OCI-LY1 (cell line): ENCODE results near the gene CLDN9.

ENCODE experiments used
- H2AFZ ChIP-seq: fragments of 200-600 bp; sonication (generic), shearing (Covaris generic); 2 replicates; pipeline ENCODE4 v1.6.0; 2014; ENCODE audit warnings: antibody characterized with exemption, mild to moderate bottlenecking, low read length
- H3F3A ChIP-seq: fragments of 200-600 bp; sonication (generic), shearing (Covaris generic); 2 replicates; pipeline ENCODE4 v1.6.0; 2014; ENCODE audit warnings: mild to moderate bottlenecking, antibody characterized with exemption, low read length, moderate library complexity; ENCODE audit not compliant: insufficient read depth
- H3K27ac ChIP-seq: fragments of 200-600 bp; sonication (generic); 2 replicates; pipeline ENCODE4 v1.5.1; 2014; ENCODE audit warnings: low read length, mixed run types, mild to moderate bottlenecking, low read depth; ENCODE audit not compliant: poor library complexity, severe bottlenecking
- H3K27me3 ChIP-seq: fragments of 200-600 bp; sonication (generic); 2 replicates; pipeline ENCODE4 v1.6.0; 2014; ENCODE audit warnings: antibody characterized with exemption, mild to moderate bottlenecking, low read length, moderate library complexity; ENCODE audit not compliant: insufficient read depth
- H3K36me3 ChIP-seq: fragments of 200-600 bp; sonication (generic); 2 replicates; pipeline ENCODE4 v1.6.1; 2014; ENCODE audit warnings: mild to moderate bottlenecking, antibody characterized with exemption, low read length, moderate library complexity, mixed read lengths; ENCODE audit not compliant: insufficient read depth
- H3K4me1 ChIP-seq: fragments of 200-600 bp; sonication (generic); 2 replicates; pipeline ENCODE4 v1.5.1; 2014; ENCODE audit warnings: mild to moderate bottlenecking, low read length, moderate library complexity; ENCODE audit not compliant: insufficient read depth, severe bottlenecking
- H3K4me2 ChIP-seq: fragments of 200-600 bp; sonication (generic), shearing (Covaris generic); 2 replicates; pipeline ENCODE4 v1.6.1; 2014; ENCODE audit warnings: low read length
- H3K4me3 ChIP-seq: fragments of 200-600 bp; sonication (generic); 2 replicates; pipeline ENCODE4 v1.5.1; 2014; ENCODE audit warnings: low read length, low read depth, mild to moderate bottlenecking, mixed read lengths; ENCODE audit not compliant: poor library complexity, severe bottlenecking
- H3K79me2 ChIP-seq: fragments of 200-600 bp; shearing (Covaris generic); 2 replicates; pipeline ENCODE4 v1.6.1; 2016; ENCODE audit warnings: mixed run types, low read length, mixed read lengths; ENCODE audit not compliant: insufficient read depth
- H3K9ac ChIP-seq: fragments of 200-600 bp; sonication (generic), shearing (Covaris generic); 2 replicates; pipeline ENCODE4 v1.6.1; 2014; ENCODE audit warnings: mild to moderate bottlenecking, low read length, mixed read lengths
- H3K9me2 ChIP-seq: fragments of 200-600 bp; sonication (generic), shearing (Covaris generic); 2 replicates; pipeline ENCODE4 v1.6.1; 2014; ENCODE audit warnings: low read depth, mild to moderate bottlenecking, low read length, mixed read lengths
- H3K9me3 ChIP-seq: fragments of 200-600 bp; shearing (Covaris generic); 2 replicates; pipeline ENCODE4 v1.6.1; 2014; ENCODE audit warnings: low read length, mixed read lengths
- H4K20me1 ChIP-seq: fragments of 200-600 bp; sonication (generic), shearing (Covaris generic); 2 replicates; pipeline ENCODE4 v1.6.0; 2016; ENCODE audit warnings: mild to moderate bottlenecking, low read length; ENCODE audit not compliant: insufficient read depth
- CTCF ChIP-seq: fragments of 200-600 bp; sonication (generic), shearing (Covaris generic); IDR thresholded peaks from 2 replicates; pipeline ENCODE4 v1.5.1; 2017; ENCODE audit warnings: mild to moderate bottlenecking, antibody characterized with exemption, low read length, moderate library complexity, mixed read lengths
- EZH2 ChIP-seq: fragments of 200-600 bp; sonication (generic), shearing (Covaris generic); IDR thresholded peaks from 2 replicates; pipeline ENCODE4 v1.8.0; 2017; ENCODE audit warnings: borderline replicate concordance, mixed run types, mild to moderate bottlenecking, antibody characterized with exemption, low read length, moderate library complexity, mixed read lengths

CLDN9 gene

GRCh38 chr16:3035289-3035971 lies 22.7 kb downstream of the CLDN9 start:
- Histone ChIP-seq H3K36me3 (no peaks in the 10 kb centered on the region), H3F3A (no peaks in the 10 kb centered on the region), H2AFZ (no peak overlapping the region), H3K79me2 (no peaks in the 10 kb centered on the region), H3K9ac (no peak overlapping the region), H3K4me1 (no peaks in the 10 kb centered on the region), H3K4me2 (no peak overlapping the region), H3K27me3 (peaks cover 17% of the 10 kb centered on the region), H3K4me3 (no peak overlapping the region), H3K9me3 (no peaks in the 10 kb centered on the region), H4K20me1 (no peaks in the 10 kb centered on the region), H3K9me2 (no peaks in the 10 kb centered on the region), H3K27ac (no peak overlapping the region)
- TF ChIP-seq EZH2 (no peak), CTCF (no peak)

- Histone ChIP-seq H3K9me2 (no peaks in the 10 kb centered on the region), H3K9ac (no peak overlapping the region), H3K79me2 (no peaks in the 10 kb centered on the region), H3K4me1 (no peaks in the 10 kb centered on the region), H3K4me3 (no peak overlapping the region), H3F3A (no peaks in the 10 kb centered on the region), H3K4me2 (no peak overlapping the region), H4K20me1 (no peaks in the 10 kb centered on the region), H3K27me3 (peaks cover 19% of the 10 kb centered on the region), H3K9me3 (no peaks in the 10 kb centered on the region), H3K27ac (no peak overlapping the region), H3K36me3 (no peaks in the 10 kb centered on the region), H2AFZ (no peak overlapping the region)
- TF ChIP-seq CTCF (no peak), EZH2 (no peak)
Observed at GRCh38 chr16:3035972-3036725, 23.4 kb downstream of the CLDN9 start.

DNA sequence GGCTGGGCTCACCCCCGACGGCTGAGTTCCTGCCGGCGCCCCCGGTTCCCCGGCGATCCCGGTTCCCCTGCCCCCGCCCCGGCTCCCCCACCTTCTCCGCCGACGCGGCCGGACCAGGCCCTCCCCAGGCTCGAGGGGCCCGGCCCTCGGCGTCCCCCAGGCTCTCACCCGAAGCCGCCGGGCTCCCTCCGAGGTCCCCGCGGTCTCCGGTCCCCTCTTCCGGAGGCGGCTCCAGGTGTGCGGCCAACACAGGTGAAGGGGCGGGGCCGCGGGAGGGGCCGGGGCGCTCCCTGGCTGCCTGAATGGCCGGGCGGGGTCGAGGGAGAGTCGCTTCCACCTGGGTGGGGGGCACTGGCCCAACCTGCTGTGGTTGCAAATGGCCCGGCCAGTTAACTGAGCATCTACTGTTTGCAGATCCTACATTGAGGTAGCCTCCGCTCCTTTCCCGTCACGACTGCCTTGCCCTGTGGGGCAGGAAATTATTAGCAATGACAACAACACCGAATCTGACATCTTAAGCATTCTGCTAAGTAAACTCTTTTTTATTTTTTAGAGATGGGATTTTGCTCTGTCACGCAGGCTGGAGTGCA lies 24.1 kb downstream of the CLDN9 start, which contains the start of gene BICDL2:
Gene BICDL2, minus strand, starts transcription at position 219 of the 590 bp plus-strand sequence. CDS start 1,448 bp downstream, outside the sequence.
- no peaks in the 10 kb centered on the region for H3K36me3 ChIP-seq
- H3K27ac ChIP-seq, result no peak within 1 kb of the TSS
- no peaks in the 10 kb centered on the region for H3K9me2 ChIP-seq
- H3K9me3 ChIP-seq, result no peaks in the 10 kb centered on the region
- no peak within 1 kb of the TSS for H2AFZ ChIP-seq
- TF ChIP-seq CTCF (no peak), EZH2 (no peak)
- H3K27me3 ChIP-seq, result peaks cover 19% of the 10 kb centered on the region
- H3K4me1 ChIP-seq, result no peaks in the 10 kb centered on the region
- H3K79me2 ChIP-seq, result no peaks in the 10 kb centered on the region
- H3F3A ChIP-seq, result no peaks in the 10 kb centered on the region
- no peak within 1 kb of the TSS for H3K4me2 ChIP-seq
- no peak within 1 kb of the TSS for H3K4me3 ChIP-seq
- no peaks in the 10 kb centered on the region for H4K20me1 ChIP-seq
- no peak within 1 kb of the TSS for H3K9ac ChIP-seq
